DMS79 (cell line): ENCODE measurements around the gene ASCL4.

Experiments used
- DNase-seq: peaks from one replicate; lab custom pipeline; 2025; lab: John Stamatoyannopoulos, UW

The ASCL4 gene

GRCh38 chr12:107778383-107779025, 4.0 kb downstream of the ASCL4 start:
- DNase-seq, result no peak

- no peak for DNase-seq
Observed at GRCh38 chr12:107779077-107779831, 4.8 kb downstream of the ASCL4 start.

- DNase-seq, result no peak
Observed at GRCh38 chr12:107780298-107780697, 5.8 kb downstream of the ASCL4 start.

GRCh38 chr12:107782067-107782466, 7.6 kb downstream of the ASCL4 start:
- no peak for DNase-seq

- DNase-seq, result no peak
Observed at GRCh38 chr12:107783406-107784376, 9.2 kb downstream of the ASCL4 start.

- peak; percentile 1 for DNase-seq
Observed at GRCh38 chr12:107788281-107788680, 13.8 kb downstream of the ASCL4 start.

- no peak for DNase-seq
Observed at GRCh38 chr12:107788690-107789458, 14.4 kb downstream of the ASCL4 start.

- no peak for DNase-seq
Observed at GRCh38 chr12:107791465-107792089, 17.1 kb downstream of the ASCL4 start.

GRCh38 chr12:107794451-107794850, 19.9 kb downstream of the ASCL4 start:
- DNase-seq, result no peak

- DNase-seq, result no peak
Observed at GRCh38 chr12:107798580-107798979, 24.1 kb downstream of the ASCL4 start.

- no peak for DNase-seq
Observed at GRCh38 chr12:107801150-107801549, 26.6 kb downstream of the ASCL4 start.

- no peak for DNase-seq
Observed at GRCh38 chr12:107803092-107803491, 28.6 kb downstream of the ASCL4 start.

GRCh38 chr12:107805488-107806180, 31.1 kb downstream of the ASCL4 start:
- no peak for DNase-seq

- no peak for DNase-seq
Observed at GRCh38 chr12:107807471-107808150, 33.1 kb downstream of the ASCL4 start.

- DNase-seq, result no peak
Observed at GRCh38 chr12:107817250-107817649, 42.7 kb downstream of the ASCL4 start.

GRCh38 chr12:107818984-107819383, 44.5 kb downstream of the ASCL4 start:
- DNase-seq, result no peak

- DNase-seq, result no peak
Observed at GRCh38 chr12:107822356-107822755, 47.9 kb downstream of the ASCL4 start.
